Tibial artery (tissue), 4 donors: ENCODE results near the gene ZIC3.

ENCODE experiments used
- DNase-seq, 2 donors: peaks; one replicate each; pipeline ENCODE4 v3.0.0-alpha.2; 2019
- H3K27ac ChIP-seq, 2 donors: fragments of 200-600 bp; sonication (generic) in 1 of 2; 1 replicate in 1 of 2; 2 replicates in 1 of 2; pipeline ENCODE4 v1.5.1; 2018 to 2019; ENCODE audit warnings: mild to moderate bottlenecking in 1 of 2
- H3K27me3 ChIP-seq, 2 donors: fragments of 200-600 bp; sonication (generic) in 1 of 2; one replicate each; pipeline versions ENCODE4 v1.5.1 to v1.6.0; 2016 to 2019
- H3K36me3 ChIP-seq, 3 donors: fragments of 200-600 bp; sonication (generic) in 2 of 3; one replicate each; pipeline ENCODE4 v1.5.1; 2016 to 2019; ENCODE audit warnings: mild to moderate bottlenecking in 2 of 3
- H3K4me1 ChIP-seq, 4 donors: fragments of 200-600 bp; sonication (generic) in 2 of 4; 1 replicate in 3 of 4; 2 replicates in 1 of 4; pipeline ENCODE4 v1.5.1; 2016 to 2019
- H3K4me3 ChIP-seq, 2 donors: fragments of 200-600 bp; sonication (generic) in 1 of 2; 1 replicate in 1 of 2; 2 replicates in 1 of 2; pipeline ENCODE4 v1.5.1; 2018 to 2019; ENCODE audit warnings: mild to moderate bottlenecking in 2 of 2
- H3K9me3 ChIP-seq, 3 donors: fragments of 200-600 bp; sonication (generic) in 1 of 3; one replicate each; pipeline ENCODE4 v1.5.1; 2016 to 2019
- intact Hi-C: fragments of 100-400 bp; cut with DNase I; formaldehyde crosslinking; loops from one replicate; pipeline ENCODE4 v1.15.0; 2023; ENCODE audit warnings: low total_unique reads
- TF ChIP-seq, protein P1 (sequence below), 2 experiments: fragments of 200-600 bp in 1 of 2; fragments of 450-650 bp in 1 of 2; IDR thresholded peaks; one replicate each; pipeline ENCODE4 v1.5.1; 2017 to 2019; ENCODE audit warnings: antibody characterized with exemption in 2 of 2, mild to moderate bottlenecking in 1 of 2, moderate library complexity in 1 of 2

Gene ZIC3

DNA sequence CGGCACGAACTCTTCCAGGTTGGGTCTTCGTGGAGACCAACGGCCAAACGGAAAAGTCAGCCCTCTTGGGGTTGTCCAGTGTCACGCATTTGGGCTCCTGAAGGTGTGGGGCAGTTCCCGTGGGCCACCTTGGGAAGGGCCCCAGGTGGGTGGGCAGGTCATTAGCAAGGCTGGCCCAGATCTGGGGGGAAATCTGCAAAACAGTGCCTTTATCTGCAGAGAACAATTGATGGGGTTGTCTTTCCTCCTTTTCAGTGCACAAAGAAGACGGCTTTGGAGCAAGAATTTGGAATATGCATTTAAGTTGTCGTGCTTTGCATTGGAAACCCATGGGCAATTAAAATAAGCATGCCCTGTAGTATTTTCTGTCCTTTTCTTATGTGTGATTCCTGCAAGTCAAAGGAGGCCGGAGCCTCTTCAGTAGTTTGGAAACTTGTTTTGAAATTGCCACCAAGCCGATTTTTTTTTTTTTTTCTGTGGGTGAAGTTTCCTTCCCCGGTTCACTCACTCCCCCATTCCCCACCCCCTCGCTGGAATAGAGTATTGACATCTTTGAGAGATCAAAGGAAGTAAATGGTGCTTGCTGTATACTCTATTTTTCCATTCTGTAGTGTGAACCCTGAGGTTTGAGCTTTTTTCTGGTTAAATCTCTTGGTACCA lies 9.8 kb downstream of the ZIC3 start:
- Histone ChIP-seq H3K27ac (no peak overlapping the region), H3K4me1 (peaks cover 0 to 10% (median 0%) of the 10 kb centered on the region in 4 donors), H3K9me3 (no peaks in the 10 kb centered on the region), H3K27me3 (peaks cover 0 to 53% of the 10 kb centered on the region in 2 donors), H3K36me3 (no peaks in the 10 kb centered on the region), H3K4me3 (no peak overlapping the region)
- intact Hi-C loops: no loop called here
- no peak for DNase-seq
- TF ChIP-seq, protein P1, sequence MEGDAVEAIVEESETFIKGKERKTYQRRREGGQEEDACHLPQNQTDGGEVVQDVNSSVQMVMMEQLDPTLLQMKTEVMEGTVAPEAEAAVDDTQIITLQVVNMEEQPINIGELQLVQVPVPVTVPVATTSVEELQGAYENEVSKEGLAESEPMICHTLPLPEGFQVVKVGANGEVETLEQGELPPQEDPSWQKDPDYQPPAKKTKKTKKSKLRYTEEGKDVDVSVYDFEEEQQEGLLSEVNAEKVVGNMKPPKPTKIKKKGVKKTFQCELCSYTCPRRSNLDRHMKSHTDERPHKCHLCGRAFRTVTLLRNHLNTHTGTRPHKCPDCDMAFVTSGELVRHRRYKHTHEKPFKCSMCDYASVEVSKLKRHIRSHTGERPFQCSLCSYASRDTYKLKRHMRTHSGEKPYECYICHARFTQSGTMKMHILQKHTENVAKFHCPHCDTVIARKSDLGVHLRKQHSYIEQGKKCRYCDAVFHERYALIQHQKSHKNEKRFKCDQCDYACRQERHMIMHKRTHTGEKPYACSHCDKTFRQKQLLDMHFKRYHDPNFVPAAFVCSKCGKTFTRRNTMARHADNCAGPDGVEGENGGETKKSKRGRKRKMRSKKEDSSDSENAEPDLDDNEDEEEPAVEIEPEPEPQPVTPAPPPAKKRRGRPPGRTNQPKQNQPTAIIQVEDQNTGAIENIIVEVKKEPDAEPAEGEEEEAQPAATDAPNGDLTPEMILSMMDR (IDR thresholded peaks at IDR 0.05): no peak

DNA sequence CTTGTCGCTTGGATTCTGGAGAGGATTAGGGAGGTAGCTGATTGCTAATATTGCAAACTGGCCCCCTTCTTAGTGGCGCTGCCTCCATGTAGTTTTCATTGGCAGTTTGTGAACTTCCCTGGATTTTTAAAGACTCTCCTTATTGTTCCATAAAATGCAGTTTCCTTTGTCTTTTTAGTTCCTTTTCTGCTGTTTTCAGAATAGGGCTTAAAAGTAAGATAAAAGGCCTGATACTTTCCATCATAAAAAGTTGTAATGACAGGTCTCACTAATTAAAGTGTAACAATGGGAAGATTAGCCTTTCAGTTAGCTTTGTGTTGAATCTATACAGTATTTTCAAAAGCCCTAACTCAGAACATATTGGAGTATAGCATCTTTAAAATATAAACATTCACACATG lies 21.2 kb downstream of the ZIC3 start:
- DNase-seq: no peak
- no peaks in the 10 kb centered on the region for H3K27me3 ChIP-seq
- no peaks in the 10 kb centered on the region for H3K36me3 ChIP-seq
- H3K27ac ChIP-seq: no peak overlapping the region
- intact Hi-C loops: no loop called here
- TF ChIP-seq, protein P1 (IDR thresholded peaks at IDR 0.05): no peak
- no peaks in the 10 kb centered on the region for H3K4me1 ChIP-seq
- no peak overlapping the region for H3K4me3 ChIP-seq
- H3K9me3 ChIP-seq: no peaks in the 10 kb centered on the region

DNA sequence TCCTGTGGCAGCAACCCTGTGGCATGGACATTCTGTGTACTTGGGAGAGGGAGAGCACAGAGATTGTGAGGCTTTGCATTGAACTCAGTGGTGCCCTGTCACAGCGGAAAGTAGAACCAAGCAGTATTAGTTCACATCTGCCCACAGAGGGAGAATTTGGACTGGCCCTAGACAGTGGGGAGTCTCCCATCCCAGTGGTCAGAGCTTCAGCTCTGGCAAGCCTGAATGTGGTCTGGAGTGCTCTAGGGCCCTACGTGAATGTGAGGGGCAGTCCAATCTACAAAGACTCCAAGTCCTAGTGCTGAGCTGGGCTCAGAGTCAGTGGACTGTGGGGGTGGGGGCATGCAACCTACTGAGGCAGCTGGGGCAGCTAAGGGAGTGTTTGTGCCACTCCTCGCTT lies 34.8 kb downstream of the ZIC3 start:
- Histone ChIP-seq H3K4me3 (no peak overlapping the region), H3K36me3 (no peaks in the 10 kb centered on the region), H3K9me3 (no peaks in the 10 kb centered on the region), H3K4me1 (no peaks in the 10 kb centered on the region), H3K27ac (no peak overlapping the region), H3K27me3 (no peaks in the 10 kb centered on the region)
- intact Hi-C loops: no loop called here
- TF ChIP-seq, protein P1 (IDR thresholded peaks at IDR 0.05): no peak
- DNase-seq: no peak
